Tibial nerve (tissue), 4 donors: ENCODE data around the gene MAPKAP1.

Experiments
- EP300 ChIP-seq, 2 donors: sonication (generic); formaldehyde crosslinking; IDR thresholded peaks; one replicate each; pipeline ENCODE4 v1.6.1; 2017; ENCODE audit warnings: antibody characterized with exemption in 2 of 2, mild to moderate bottlenecking in 1 of 2
- POLR2A ChIP-seq, 2 donors: fragments of 450-650 bp; IDR thresholded peaks; one replicate each; pipeline ENCODE4 v1.6.1; 2017; ENCODE audit warnings: antibody characterized with exemption in 2 of 2, mild to moderate bottlenecking in 2 of 2, moderate library complexity in 2 of 2
- TF ChIP-seq, protein P1 (sequence below), 5 experiments: fragments of 200-600 bp in 3 of 5; fragments of 450-650 bp in 2 of 5; sonication (generic) in 3 of 5; IDR thresholded peaks; one replicate each; pipeline ENCODE4 v1.5.1; 2016 to 2019; ENCODE audit warnings: antibody characterized with exemption in 5 of 5, mild to moderate bottlenecking in 3 of 5, moderate library complexity in 2 of 5

DNA sequence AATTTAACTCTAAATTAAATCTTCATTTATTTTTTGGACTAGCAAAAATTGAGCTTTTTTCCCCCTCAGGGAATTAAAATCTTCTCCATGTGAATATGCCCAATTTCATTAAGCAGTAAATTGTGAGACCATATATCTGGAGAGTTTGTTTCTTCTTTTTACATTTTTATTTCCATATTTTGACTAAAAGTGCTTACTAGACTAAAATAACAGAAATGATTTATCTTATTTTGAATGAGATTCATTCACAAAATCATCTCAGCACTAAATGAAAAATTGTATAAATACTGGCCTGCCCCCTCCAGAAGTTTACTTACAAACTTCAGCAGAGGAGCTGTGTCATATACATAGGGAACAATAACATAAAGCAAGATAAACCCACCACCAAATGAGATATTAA lies 26.6 kb downstream of the MAPKAP1 start:
- TF ChIP-seq, protein P1, sequence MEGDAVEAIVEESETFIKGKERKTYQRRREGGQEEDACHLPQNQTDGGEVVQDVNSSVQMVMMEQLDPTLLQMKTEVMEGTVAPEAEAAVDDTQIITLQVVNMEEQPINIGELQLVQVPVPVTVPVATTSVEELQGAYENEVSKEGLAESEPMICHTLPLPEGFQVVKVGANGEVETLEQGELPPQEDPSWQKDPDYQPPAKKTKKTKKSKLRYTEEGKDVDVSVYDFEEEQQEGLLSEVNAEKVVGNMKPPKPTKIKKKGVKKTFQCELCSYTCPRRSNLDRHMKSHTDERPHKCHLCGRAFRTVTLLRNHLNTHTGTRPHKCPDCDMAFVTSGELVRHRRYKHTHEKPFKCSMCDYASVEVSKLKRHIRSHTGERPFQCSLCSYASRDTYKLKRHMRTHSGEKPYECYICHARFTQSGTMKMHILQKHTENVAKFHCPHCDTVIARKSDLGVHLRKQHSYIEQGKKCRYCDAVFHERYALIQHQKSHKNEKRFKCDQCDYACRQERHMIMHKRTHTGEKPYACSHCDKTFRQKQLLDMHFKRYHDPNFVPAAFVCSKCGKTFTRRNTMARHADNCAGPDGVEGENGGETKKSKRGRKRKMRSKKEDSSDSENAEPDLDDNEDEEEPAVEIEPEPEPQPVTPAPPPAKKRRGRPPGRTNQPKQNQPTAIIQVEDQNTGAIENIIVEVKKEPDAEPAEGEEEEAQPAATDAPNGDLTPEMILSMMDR (IDR thresholded peaks at IDR 0.05): no peak
- TF ChIP-seq POLR2A (IDR thresholded peaks at IDR 0.05) (no peak), EP300 (IDR thresholded peaks at IDR 0.05) (no peak)
